Cerebellar cortex (tissue), 1 donor: ENCODE measurements around the gene SSX3.
"Not testable (repeated sequence)": the region's sequence is repeated elsewhere in the genome, so short reads cannot be mapped to it uniquely, and the experiment has no call there.

Source experiments
- DNase-seq: peaks from one replicate; pipeline ENCODE4 v3.0.0-alpha.2; 2015; ENCODE audit warnings: low spot score

The SSX3 gene, protein sequence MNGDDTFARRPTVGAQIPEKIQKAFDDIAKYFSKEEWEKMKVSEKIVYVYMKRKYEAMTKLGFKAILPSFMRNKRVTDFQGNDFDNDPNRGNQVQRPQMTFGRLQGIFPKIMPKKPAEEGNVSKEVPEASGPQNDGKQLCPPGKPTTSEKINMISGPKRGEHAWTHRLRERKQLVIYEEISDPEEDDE

DNA sequence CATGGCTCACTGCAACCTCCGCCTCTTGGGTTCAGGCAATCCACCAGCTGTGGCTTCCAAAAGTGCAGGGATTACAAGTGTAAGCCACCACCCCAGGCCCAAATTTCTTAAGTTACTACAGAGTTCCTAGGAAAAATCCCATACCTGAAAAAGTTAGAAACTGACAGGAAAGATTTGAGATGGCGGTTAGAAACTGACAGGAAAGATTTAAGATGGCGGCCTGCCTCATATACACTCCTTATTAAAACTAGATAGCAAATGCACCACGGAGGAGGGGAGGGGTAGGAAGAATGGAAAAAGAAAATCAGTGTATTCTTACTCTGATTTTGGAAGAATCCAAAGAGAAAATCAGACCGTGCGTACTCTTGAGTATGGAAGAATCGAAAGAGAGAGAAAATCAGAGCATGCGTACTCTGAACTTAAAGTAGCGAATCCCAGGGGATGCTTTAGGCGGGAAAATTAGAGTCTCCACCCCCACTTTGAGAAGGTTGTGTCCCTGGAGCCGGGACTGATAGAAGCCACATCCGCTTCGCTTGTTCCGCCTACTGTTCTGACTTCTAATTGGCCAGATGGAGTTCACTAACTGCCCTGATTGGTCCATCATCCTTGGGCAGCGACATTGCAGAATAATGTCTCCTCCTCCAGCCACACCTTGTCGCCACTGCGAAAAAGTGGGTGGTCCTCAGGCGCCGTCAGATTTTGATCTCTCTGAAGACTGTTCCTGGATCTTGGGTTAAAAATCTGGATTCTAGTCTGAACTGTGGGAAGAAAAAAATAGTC is at the start of gene SSX3:
SSX3 (minus strand) TSS at position 389 of the 780 bp plus-strand sequence. CDS start 1,454 bp downstream, outside the sequence.
- DNase-seq: not testable (repeated sequence)

DNA sequence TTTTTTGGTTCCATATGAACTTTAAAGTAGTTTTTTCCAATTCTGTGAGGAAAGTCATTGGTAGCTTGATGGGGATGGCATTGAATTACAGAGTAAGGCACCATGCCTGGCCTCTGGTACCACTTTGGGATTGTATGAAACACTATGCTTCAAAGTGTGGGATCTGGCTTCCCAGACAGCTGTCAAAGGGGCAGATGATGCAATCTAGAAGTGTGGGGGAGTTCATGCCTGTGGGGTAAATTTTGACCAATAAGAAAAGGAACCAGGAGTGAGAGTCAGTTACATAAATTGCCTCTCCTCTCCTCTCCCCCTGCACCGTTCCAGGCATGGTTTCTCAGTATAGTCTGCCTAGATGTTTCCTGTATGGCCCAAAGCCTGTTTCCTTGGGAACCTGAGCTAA is 41.3 kb upstream of the SSX3 start:
- not testable (repeated sequence) for DNase-seq

DNA sequence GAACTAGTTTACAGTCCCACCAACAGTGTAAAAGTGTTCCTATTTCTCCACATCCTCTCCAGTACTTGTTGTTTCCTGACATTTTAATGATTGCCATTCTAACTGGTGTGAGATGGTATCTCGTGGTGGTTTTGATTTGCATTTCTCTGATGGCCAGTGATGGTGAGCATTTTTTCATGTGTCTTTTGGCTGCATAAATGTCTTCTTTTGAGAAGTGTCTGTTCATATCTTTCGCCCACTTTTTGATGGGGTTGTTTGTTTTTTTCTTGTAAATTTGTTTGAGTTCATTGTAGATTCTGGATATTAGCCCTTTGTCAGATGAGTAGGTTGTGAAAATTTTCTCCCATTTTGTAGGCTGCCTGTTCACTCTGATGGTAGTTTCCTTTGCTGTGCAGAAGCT is 40.4 kb upstream of the SSX3 start:
- DNase-seq: not testable (repeated sequence)

DNA sequence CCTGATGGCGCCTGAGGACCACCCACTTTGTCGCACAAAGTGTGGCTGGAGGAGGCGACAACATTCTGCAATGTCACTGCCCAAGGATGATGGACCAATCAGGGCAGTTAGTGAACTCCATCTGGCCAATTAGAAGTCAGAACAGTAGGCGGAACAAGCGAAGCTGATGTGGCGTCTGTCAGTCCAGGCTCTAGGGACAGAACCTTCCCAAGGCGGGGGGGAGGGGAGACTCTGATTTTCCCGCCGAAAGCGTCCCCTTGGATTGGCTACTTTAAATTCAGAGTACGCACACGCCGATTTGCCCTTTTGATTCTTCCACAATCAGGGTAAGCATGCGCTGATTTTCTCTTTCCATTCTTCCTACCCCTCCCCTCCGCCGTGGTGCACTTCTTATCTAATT is 26.7 kb upstream of the SSX3 start, which contains the start of gene SSX4:
SSX4 (plus strand) TSS at position 301 of the 400 bp plus-strand sequence. CDS start 515 bp downstream, outside the sequence.
- not testable (repeated sequence) for DNase-seq

DNA sequence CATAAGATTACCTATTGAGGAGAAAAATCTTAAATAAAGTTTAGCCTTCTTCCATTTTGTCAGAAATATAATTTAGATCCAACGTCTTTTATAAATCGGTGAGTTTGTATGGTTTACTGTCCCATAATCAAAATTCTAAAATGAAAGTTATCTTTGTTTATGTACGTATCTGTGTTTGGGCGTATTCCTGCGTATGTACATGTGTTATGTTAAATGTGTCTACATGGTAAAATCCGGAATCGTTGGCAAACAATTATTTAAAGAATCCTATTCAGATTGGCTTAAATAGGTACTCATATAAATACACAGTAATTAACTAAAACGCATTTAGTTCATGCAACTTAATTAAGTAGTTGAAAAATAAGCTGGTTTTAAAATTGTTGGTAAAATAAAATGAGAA is 13.9 kb upstream of the SSX3 start:
- DNase-seq: not testable (repeated sequence)

DNA sequence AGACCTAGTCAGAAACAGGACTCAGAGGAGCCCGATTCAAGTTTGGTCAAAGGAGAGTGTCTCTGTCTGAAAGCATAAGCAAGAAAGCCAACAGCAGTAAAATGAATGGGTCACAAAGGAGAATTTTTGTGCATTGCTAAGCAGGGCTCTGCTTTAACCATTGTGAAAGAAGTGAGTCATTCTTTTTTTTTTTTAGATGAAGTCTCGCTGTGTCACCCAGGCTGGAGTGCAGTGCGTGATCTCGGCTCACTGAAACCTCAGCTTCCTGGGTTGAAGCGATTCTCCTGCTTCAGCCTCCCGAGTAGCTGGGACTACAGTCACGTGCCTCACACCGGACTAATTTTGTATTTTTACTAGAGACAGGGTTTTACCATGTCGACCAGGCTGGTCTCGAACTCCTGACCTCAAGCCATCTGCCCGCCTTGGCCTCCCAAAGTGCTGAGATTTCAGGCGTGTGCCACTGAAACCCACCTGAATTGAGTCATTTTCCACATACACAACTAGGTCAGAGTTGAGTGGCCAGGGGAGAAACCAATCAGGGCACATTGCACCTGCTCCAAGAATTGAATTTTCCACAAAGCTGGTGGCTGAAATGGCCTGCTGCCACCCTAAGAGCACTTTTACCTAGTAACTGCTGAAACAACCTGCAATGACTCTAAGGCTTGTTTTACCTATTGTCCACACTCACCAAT is 11.4 kb upstream of the SSX3 start:
- DNase-seq: not testable (repeated sequence)

DNA sequence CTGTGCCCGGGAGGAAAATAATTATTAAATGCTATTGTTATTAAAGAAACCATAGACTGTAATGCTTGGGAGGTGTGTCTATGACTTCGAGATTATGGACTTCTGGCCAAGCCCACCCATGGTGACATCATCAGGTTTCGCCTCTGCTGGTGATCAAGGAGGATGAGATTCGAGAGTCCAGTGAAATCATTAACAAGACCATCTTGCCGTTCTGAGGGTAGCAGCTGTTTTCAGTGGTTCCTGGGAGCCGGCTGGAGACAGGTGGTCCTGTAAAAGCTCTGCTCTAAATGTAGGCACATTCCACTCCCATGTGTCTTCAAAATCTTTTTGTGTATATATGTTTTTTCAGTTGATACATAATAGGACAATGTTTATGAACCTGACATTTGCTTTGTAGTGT is 2.8 kb upstream of the SSX3 start:
- not testable (repeated sequence) for DNase-seq

DNA sequence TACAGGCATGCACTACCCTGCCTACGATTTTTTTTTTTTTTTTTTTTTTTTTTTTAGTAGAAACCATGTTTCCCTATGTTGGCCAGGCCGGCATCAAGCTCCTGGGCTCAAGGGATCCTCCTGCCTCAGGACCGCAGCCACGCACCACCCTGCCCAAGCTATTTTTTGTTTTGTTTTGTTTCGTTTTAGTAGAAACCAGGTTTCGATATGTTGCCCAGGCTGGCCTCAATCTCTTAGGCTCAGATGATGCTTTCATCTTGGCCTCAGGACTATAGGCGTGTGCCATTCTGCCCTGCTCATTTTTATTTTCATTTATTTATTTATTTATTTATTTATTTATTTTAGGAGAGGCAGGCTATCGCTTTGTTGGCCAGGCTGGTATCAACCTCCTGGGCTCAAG is 1.2 kb upstream of the SSX3 start:
- no peak for DNase-seq

DNA sequence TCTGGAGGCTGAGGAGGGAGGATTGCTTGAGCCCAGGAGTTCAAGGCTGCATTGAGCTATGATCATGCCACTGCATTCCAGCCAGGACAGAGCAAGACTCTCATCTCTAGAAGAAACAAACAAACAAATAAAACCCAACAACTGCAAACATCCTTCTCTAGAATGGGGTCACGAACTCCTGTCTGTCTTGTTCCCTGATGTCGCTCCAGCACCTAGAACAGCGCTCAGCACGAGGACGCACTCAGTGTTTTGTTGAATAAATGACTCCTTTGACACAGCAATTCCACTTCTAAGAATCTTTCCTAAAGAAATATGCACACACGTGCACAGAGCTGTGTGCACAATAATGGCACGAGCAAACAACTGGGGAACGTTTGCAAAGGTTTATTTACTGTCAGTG is 10.4 kb downstream of the SSX3 start:
- DNase-seq: not testable (repeated sequence)

DNA sequence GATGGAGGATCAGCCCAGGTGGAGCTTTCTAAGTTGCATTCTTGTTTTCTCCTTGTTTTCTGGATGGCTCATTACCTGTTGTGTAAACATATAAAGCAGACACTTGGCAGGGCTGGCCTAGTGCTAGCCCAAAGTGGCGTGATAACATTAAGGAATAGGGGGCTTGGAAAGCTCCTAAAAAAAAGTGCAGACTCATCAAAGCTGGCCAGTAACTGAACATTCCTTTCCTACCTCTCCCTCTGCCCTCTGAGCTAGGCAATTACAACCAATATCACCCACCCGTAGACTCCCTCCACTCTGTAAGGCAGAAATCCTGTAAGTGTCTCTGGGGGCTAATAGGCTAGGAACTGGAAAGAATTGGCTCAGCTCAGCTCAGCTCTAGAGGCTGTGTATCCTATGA is 42.5 kb downstream of the SSX3 start:
- not testable (repeated sequence) for DNase-seq

DNA sequence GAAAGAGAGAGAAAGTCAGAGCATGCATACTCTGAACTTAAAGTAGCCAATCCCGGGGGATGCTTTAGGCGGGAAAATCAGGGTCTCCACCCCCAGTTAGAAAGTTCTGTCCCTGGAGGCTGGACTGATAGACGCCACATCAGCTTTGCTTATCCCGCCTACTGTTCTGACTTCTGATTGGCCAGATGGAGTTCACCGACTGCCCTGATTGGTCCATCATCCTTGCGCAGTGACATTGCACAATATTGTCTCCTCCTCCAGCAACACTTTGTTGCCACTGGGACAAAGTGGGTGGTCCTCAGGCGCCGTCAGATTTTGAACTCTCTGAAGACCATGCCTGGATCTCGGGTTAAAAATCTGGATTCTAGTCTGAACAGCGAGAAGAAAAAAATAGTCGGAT is 50.3 kb downstream of the SSX3 start:
- no peak for DNase-seq
